Esophagus muscularis mucosa (tissue), 3 donors: ENCODE data around the gene DOK6.

Experiments
- POLR2A ChIP-seq: fragments of 450-650 bp; IDR thresholded peaks from one replicate; pipeline ENCODE4 v1.6.1; 2017; ENCODE audit warnings: antibody characterized with exemption, moderate library complexity, mild to moderate bottlenecking, low read depth
- TF ChIP-seq, protein P1 (sequence below), 3 experiments: fragments of 200-600 bp in 2 of 3; fragments of 450-650 bp in 1 of 3; sonication (generic) in 2 of 3; IDR thresholded peaks; one replicate each; pipeline ENCODE4 v1.5.1; 2017 to 2019; ENCODE audit warnings: antibody characterized with exemption in 3 of 3, mild to moderate bottlenecking in 2 of 3, moderate library complexity in 1 of 3

DNA sequence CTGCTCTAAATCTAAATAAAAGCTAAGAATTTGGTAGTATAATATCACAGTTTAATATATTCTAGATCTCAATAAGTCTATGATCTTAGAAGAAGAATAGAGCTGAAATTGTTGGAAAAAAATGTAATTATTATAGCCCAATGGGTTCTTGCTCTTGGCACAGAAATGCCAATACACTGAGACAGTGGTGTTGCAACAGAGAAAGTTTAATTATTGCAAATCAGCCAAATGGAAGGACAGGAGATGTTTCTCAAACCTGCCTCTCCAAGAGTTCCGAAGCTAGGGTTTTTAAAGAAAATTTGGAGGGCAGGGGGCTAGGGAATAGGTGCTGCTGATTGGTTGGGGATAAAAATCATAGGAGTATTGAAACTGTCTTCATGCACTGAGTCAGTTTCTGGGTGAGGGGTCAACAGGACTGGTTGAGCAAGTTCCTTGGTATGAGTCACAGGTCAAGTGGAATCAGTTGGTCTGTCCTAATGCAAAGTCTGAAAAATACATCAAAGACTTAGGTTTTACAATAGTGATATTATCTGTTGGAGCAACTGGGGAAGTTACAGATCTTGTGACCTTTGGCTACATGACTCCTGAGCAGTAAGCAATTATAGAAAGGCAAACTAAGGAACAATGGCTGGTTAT lies 318.3 kb downstream of the DOK6 start:
- no peak for TF ChIP-seq POLR2A
- TF ChIP-seq, protein P1, sequence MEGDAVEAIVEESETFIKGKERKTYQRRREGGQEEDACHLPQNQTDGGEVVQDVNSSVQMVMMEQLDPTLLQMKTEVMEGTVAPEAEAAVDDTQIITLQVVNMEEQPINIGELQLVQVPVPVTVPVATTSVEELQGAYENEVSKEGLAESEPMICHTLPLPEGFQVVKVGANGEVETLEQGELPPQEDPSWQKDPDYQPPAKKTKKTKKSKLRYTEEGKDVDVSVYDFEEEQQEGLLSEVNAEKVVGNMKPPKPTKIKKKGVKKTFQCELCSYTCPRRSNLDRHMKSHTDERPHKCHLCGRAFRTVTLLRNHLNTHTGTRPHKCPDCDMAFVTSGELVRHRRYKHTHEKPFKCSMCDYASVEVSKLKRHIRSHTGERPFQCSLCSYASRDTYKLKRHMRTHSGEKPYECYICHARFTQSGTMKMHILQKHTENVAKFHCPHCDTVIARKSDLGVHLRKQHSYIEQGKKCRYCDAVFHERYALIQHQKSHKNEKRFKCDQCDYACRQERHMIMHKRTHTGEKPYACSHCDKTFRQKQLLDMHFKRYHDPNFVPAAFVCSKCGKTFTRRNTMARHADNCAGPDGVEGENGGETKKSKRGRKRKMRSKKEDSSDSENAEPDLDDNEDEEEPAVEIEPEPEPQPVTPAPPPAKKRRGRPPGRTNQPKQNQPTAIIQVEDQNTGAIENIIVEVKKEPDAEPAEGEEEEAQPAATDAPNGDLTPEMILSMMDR (IDR thresholded peaks at IDR 0.05) = no peak
